Astrocyte (in vitro differentiated cells and primary cell): ENCODE measurements around the gene INTS6L.

ENCODE experiments used
- EZH2 ChIP-seq: IDR thresholded peaks from 2 replicates; pipeline ENCODE4 v1.6.1; 2012; ENCODE audit warnings: mild to moderate bottlenecking, low read length, inconsistent platforms; ENCODE audit not compliant: insufficient read depth
- TF ChIP-seq, protein P1 (sequence below): IDR thresholded peaks from 2 replicates; pipeline ENCODE4 v1.5.1; 2011; ENCODE audit warnings: low read depth, mild to moderate bottlenecking, inconsistent platforms, low read length, moderate library complexity; ENCODE audit not compliant: insufficient read depth

DNA sequence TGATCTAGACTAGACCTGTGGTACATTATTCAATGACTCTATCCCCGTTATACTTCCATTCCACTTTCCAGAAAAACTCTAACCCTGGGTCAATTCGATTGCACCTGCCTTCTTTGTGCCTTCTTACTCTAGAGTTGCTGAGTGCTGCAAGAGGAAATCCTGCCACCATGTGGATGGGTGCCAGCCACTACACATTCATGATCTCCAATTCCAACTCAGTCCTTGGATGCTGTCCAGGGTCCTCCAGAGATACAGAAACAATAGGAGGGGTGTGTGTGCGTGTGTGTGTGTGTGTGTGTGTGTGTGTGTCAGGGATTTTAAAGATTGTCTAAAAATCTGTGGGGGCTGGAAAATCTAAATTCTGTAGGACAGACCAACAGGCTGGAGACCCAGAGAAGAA lies 42.9 kb upstream of the INTS6L start:
- TF ChIP-seq, protein P1, sequence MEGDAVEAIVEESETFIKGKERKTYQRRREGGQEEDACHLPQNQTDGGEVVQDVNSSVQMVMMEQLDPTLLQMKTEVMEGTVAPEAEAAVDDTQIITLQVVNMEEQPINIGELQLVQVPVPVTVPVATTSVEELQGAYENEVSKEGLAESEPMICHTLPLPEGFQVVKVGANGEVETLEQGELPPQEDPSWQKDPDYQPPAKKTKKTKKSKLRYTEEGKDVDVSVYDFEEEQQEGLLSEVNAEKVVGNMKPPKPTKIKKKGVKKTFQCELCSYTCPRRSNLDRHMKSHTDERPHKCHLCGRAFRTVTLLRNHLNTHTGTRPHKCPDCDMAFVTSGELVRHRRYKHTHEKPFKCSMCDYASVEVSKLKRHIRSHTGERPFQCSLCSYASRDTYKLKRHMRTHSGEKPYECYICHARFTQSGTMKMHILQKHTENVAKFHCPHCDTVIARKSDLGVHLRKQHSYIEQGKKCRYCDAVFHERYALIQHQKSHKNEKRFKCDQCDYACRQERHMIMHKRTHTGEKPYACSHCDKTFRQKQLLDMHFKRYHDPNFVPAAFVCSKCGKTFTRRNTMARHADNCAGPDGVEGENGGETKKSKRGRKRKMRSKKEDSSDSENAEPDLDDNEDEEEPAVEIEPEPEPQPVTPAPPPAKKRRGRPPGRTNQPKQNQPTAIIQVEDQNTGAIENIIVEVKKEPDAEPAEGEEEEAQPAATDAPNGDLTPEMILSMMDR: peak; percentile 24
- no peak for TF ChIP-seq EZH2
